Endothelial cell (in vitro differentiated cells): ENCODE data around the gene NEMP1. TPM values are rescaled to one million over a fixed set of nuclear protein-coding genes. Genes with fewer than 3 reads are reported as not detected.
A peak's percentile ranks its signal among the peaks of the same experiment; 100 is the strongest.

Source experiments
- DNase-seq: peaks from one replicate; pipeline ENCODE4 v3.0.0; 2021; ENCODE audit warnings: low spot score
- H3K27ac Mint-ChIP-seq: one replicate; pipeline ENCODE4 v1.8.0; 2021; ENCODE audit warnings: mixed read lengths, inconsistent platforms; ENCODE audit not compliant: unreplicated experiment
- H3K27me3 Mint-ChIP-seq: one replicate; pipeline ENCODE4 v1.8.0; 2021; ENCODE audit warnings: mild to moderate bottlenecking, moderate library complexity, mixed read lengths, inconsistent platforms; ENCODE audit not compliant: unreplicated experiment
- H3K36me3 Mint-ChIP-seq: one replicate; pipeline ENCODE4 v1.8.0; 2021; ENCODE audit warnings: mild to moderate bottlenecking, low read depth, mixed read lengths, inconsistent platforms; ENCODE audit not compliant: unreplicated experiment
- H3K4me1 Mint-ChIP-seq: one replicate; pipeline ENCODE4 v1.8.0; 2021; ENCODE audit warnings: mild to moderate bottlenecking, mixed read lengths, inconsistent platforms; ENCODE audit not compliant: unreplicated experiment
- H3K4me3 Mint-ChIP-seq: one replicate; pipeline ENCODE4 v1.8.0; 2021; ENCODE audit warnings: mild to moderate bottlenecking, mixed read lengths, inconsistent platforms; ENCODE audit not compliant: unreplicated experiment
- H3K9me3 Mint-ChIP-seq: one replicate; pipeline ENCODE4 v1.8.0; 2021; ENCODE audit warnings: mixed read lengths, inconsistent platforms; ENCODE audit not compliant: unreplicated experiment
- CTCF ChIP-seq: fragments of 200-600 bp; sonication (generic); IDR thresholded peaks from one replicate; pipeline ENCODE4 v1.5.0; 2021; ENCODE audit warnings: antibody characterized with exemption; ENCODE audit not compliant: unreplicated experiment
- total RNA-seq: library from RNA; stranded (reverse); fragmentation: NEBNext Ultra II Directional; extraction: Animal tissue kit (Norgen Biotek cat#: 25700); gene quantifications from one replicate; pipeline ENCODE4 v1.2.1, GENCODE V29; 2021; ENCODE audit not compliant: unreplicated experiment

NEMP1 gene
- total RNA-seq, 1 donor from 2014 or later: 17.6 TPM

- DNase-seq: no peak
- no peak overlapping the region for H3K27ac Mint-ChIP-seq
Observed at GRCh38 chr12:57105011-57105753, 26.6 kb upstream of the NEMP1 start.

GRCh38 chr12:57104292-57104910 is 25.8 kb upstream of the NEMP1 start:
- peaks cover 41% of the 10 kb centered on the region for H3K36me3 Mint-ChIP-seq
- DNase-seq: no peak
- no peaks in the 10 kb centered on the region for H3K9me3 Mint-ChIP-seq
- peak overlapping the region; percentile 30 for H3K27ac Mint-ChIP-seq
- peak overlapping the region; percentile 42 for H3K4me3 Mint-ChIP-seq
- H3K27me3 Mint-ChIP-seq: peaks cover 7% of the 10 kb centered on the region
- no peak for TF ChIP-seq CTCF
- peaks cover 18% of the 10 kb centered on the region for H3K4me1 Mint-ChIP-seq

More at GRCh38 chr12:57105011-57105753, 26.6 kb upstream of the NEMP1 start:
- no peak overlapping the region for H3K4me3 Mint-ChIP-seq
- peaks cover 34% of the 10 kb centered on the region for H3K36me3 Mint-ChIP-seq
- no peak for TF ChIP-seq CTCF
- peaks cover 11% of the 10 kb centered on the region for H3K27me3 Mint-ChIP-seq
- H3K4me1 Mint-ChIP-seq: peaks cover 19% of the 10 kb centered on the region
- no peaks in the 10 kb centered on the region for H3K9me3 Mint-ChIP-seq

- Mint-ChIP-seq H3K4me3 (no peak overlapping the region), H3K27ac (peak overlapping the region; percentile 30), H3K9me3 (no peaks in the 10 kb centered on the region), H3K27me3 (peaks cover 7% of the 10 kb centered on the region), H3K4me1 (peaks cover 19% of the 10 kb centered on the region), H3K36me3 (peaks cover 46% of the 10 kb centered on the region)
- no peak for TF ChIP-seq CTCF
- no peak for DNase-seq
Observed at GRCh38 chr12:57103856-57104255, 25.3 kb upstream of the NEMP1 start.

- peaks cover 5% of the 10 kb centered on the region for H3K27me3 Mint-ChIP-seq
- H3K4me3 Mint-ChIP-seq: peak overlapping the region; percentile 37
- DNase-seq: no peak
- peaks cover 39% of the 10 kb centered on the region for H3K36me3 Mint-ChIP-seq
- no peak for TF ChIP-seq CTCF
- no peaks in the 10 kb centered on the region for H3K9me3 Mint-ChIP-seq
- peak overlapping the region; percentile 48 for H3K27ac Mint-ChIP-seq
- H3K4me1 Mint-ChIP-seq: peaks cover 15% of the 10 kb centered on the region
Observed at GRCh38 chr12:57101892-57102695, 23.5 kb upstream of the NEMP1 start.
